Choroid plexus epithelial cell (primary cell): ENCODE results near the gene TMEM203.

Experiments used
- DNase-seq: peaks from one replicate; pipeline ENCODE4 v3.0.0-alpha.2; 2010; ENCODE audit warnings: low read depth
- H3K4me3 ChIP-seq: 2 replicates; pipeline ENCODE4 v1.5.1; 2011; ENCODE audit warnings: low read depth, mild to moderate bottlenecking, control low read depth, low read length, moderate library complexity
- CTCF ChIP-seq: conservative IDR thresholded peaks from 2 replicates; pipeline ENCODE4 v1.5.1; 2011; ENCODE audit warnings: low read depth, mild to moderate bottlenecking, control low read depth, inconsistent platforms, low read length, moderate library complexity

The TMEM203 gene

GRCh38 chr9:137220317-137221094 lies 15.1 kb upstream of the TMEM203 start:
- no peak overlapping the region for H3K4me3 ChIP-seq
- TF ChIP-seq CTCF, result no peak
- no peak for DNase-seq

- no peak for DNase-seq
- no peak overlapping the region for H3K4me3 ChIP-seq
- TF ChIP-seq CTCF, result no peak
Measured at GRCh38 chr9:137219757-137220316, 14.4 kb upstream of the TMEM203 start.

GRCh38 chr9:137218754-137219271 lies 13.4 kb upstream of the TMEM203 start:
- peak; percentile 63 for DNase-seq
- H3K4me3 ChIP-seq, result no peak overlapping the region
- TF ChIP-seq CTCF, result no peak

GRCh38 chr9:137218212-137218753 lies 12.8 kb upstream of the TMEM203 start:
- H3K4me3 ChIP-seq, result no peak overlapping the region
- TF ChIP-seq CTCF, result no peak
- no peak for DNase-seq

GRCh38 chr9:137217276-137218211 lies 12.1 kb upstream of the TMEM203 start:
- no peak for DNase-seq
- no peak for TF ChIP-seq CTCF
- H3K4me3 ChIP-seq, result no peak overlapping the region

GRCh38 chr9:137216188-137216965 lies 10.9 kb upstream of the TMEM203 start:
- no peak overlapping the region for H3K4me3 ChIP-seq
- DNase-seq, result no peak
- no peak for TF ChIP-seq CTCF
